HG03442 (cell line): ENCODE data around the gene GSS.

Experiments used
- ATAC-seq: cut with Tn5 transposase; IDR thresholded peaks from one replicate; pipeline ENCODE4 v1.9.1; 2021; ENCODE audit warnings: mild to moderate bottlenecking, moderate library complexity; ENCODE audit not compliant: unreplicated experiment

Gene GSS

DNA sequence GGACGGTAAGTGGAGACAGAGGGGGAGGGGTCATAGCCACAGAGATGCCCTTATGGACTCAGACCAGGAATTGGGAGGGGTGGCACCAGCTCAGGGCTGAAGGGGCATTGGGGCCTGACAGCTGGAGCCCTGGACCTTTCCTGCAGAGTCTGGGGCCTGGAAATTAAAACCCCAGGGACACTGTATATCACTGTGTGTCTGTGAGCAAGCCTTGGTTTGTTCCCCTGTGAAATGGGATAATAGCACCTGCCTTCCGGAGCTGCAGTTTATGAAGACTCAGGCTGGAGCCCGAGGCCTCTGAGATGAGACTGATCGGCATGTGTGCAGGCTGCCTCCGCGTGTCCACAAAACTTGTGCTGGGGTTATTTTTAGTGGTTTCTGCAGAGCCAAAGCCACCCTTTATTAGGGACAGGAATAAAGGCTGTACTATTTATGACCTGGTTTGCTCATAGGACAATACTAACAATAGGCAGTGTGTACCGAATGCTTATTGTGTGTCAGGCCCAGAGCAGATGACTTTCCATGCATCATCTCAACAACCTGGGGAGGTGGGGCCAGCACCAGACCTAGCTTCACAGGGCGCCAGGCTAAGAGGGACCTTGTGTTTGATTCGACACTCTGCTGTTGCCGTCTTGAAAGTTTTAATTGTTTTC lies 22.6 kb upstream of the GSS start:
- ATAC-seq, result no peak

DNA sequence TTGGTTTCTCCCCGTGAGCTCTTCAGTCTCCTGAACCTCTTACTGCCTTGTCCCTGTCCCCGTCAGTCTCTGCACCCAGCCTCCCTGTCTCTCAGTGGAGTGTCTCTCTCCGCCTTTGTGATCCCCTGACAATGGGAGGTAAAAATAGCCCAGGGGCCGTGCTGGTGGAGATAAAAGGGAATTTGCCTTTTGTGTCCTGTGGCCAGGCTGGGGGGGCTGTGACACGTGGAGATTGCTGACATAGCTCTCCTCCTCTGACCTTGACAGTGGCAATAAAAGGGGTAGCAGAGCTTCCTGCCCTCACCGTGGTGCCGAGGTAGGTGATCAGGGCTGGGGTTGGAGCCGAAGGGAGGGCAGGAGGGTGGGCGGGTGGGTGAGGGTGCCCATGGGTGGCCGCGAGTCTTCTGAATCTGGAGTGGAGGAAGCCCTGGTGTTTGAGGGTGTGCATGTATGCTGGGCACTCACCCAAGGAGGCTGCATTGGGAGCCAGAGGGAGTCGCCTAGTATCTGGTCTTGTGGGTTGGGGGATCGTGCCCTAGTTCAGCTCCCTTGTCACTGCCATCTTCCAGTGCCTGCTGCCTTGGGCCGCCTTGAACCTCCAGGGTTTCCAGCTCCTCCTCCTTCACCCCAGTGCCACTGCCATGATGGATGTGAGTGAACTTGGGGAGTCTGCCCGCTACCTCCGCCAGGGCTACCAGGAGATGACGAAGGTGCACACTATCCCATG lies 21.9 kb upstream of the GSS start:
- ATAC-seq, result no peak

DNA sequence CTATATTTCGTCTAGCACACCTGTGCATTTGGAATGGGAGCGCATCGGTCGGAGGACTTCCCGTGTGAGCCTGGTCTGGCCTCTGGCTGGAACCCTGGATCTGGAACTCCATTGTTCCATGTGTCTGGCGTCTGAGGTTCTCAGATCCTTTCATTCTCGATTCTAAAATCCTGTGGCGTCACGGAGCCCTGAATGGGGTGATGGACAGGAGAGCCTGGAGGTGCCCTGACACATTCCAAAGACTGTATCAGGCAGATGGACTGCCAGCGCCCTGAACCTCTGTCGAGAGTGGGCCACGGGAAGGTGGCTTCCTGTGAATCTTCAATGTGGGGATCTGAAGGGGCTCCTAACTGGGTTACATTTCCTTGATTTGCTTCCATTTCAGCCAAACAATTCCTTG lies 20.7 kb upstream of the GSS start:
- ATAC-seq, result no peak

DNA sequence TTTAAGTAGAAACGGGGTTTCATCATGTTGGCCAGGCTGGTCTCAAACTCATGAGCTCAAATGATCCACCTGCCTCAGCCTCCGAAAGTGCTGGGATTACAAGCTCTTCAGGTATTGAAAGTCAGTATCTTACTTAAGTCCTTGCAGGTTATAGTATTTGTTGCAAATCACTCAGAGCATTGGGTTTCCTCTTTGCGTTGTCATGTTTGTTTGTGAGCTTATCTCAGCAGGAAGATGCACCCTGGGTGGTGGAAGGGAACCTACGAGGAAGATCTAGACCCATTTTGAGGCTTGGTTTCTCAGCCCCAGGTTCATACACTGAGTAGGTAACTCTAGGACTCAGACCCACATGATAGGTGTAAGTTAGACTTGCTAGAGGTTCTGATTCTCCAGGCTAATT lies 18.6 kb upstream of the GSS start:
- no peak for ATAC-seq

DNA sequence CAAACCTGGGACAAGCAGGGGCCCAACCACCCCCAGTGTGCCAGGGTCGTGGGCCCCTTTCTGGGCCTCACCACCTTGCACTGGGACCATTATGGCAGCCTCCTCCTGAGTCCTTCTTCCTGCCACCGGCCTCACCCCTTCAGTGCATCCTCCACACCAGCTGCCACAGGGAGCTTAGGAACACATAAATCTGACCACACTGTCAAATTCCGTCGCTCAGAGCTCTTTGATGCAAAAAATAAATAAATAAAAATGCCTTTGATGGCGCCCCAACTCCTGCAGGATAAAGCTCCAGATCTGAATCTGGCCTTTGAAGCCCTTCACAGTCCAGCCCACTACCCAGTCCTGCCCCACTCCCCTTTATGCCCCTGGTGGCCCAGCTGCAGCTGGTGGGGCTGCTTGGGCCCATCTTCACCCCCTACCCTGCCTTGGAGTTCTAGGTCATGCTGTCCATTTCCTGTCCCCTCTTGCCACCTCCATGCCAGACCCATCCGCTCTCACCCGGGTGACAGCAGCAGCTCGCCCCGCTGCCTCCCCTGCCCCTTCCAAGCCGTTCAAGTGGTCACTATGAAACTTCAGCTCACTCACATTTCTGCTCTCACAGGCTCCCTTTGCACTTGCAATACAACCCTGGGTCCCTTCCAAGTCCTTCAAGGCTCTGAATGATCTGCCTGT lies 16.1 kb upstream of the GSS start:
- ATAC-seq, result no peak

DNA sequence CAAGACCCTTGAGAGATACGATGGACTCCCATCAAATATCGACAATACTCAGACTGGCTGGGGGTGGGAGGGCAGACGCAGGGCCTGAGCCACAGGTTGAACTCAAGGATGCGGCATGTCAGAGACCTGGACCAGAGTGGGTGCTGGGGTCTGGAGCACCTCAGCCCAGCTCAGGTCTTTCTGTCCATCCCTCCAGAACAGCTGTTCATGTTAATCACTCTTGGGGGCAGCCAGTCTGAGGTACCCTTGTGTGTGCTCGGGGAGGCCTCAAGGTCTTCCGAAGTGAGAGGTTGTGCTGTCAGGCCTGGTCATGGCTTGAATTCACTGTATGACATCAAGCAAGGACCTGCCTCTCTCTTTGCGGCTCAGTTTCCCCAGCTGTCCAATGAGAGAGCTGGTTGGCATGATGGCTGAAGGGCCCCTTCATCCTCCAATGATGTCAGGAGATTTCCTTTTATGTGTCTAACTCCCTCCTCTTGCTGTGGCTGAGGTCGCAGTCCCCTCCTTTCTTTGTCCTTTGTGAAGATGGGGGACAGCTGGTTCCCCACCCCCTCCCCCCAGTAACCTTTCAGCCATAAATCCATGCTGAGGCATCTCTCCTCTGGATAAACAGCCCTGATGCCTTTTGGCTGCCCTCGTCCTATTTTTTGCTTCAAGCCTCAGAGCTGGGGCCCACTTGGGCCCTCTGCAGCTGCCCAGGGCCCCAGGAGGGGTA lies 15.4 kb upstream of the GSS start:
- ATAC-seq, result no peak

DNA sequence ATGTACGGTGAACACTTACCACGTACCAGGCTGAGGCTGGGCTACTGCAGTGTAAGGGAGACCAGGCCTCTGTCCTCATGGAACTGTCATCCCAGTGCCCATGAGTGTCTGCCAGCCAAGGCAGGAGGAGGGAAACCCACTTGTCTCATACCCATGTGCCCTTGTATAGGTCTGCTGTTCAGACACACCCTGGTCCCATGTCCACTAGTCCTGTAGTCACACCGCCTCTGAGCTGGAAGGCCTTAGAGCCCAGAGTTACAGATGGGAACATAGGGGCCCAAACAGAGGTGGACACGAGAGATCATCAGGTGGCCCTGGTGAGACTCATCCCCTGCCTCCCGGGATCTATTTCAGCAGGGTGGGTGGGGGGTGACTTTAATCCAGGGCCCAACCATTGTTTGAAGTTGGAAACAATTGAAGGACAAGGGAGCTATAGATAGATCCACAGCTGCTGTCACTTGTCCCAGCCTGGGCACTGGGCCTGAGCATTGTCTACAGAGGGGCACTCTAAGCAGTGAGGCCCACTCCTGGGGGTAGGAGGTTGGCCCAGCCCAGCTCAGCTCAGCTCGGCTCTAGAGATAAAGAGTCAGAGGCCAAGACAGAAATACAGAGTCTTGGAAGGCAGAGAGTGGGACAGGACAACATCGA lies 14.7 kb upstream of the GSS start:
- ATAC-seq, result no peak

DNA sequence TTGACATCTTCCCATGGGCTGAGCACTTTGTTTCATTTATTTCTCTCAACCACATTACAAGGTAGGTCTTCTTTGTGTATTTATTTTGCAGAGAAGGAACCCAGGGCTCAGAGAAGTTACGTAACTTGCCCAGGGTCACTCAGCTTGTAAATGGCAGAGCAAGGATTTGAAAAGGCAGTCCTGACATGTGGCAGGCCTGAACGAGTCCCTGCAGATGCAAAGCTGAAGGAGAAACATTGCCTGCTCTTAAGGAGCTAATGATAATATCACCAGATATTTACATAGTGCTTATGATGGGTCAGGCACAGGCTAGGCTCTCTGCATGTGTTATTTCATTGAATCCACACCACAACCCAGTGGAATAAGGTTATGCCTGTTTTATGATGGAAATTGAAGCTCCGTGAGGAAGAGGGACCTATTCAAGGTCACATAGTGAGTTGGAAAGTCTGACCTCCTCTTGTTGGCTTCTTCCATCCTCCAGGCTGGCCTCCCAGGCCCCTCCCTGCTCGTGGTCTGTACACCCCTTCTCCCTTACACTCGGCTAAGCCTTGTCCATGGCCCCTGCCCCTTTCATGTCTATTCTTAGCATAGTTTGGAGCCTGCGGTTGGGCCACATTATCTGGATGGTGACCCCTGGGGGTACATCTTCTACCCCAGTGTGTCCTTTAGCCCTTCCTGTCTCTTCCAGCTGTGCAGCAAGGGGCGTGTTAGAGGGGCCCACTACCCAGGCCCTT lies 12.6 kb upstream of the GSS start:
- ATAC-seq, result no peak

DNA sequence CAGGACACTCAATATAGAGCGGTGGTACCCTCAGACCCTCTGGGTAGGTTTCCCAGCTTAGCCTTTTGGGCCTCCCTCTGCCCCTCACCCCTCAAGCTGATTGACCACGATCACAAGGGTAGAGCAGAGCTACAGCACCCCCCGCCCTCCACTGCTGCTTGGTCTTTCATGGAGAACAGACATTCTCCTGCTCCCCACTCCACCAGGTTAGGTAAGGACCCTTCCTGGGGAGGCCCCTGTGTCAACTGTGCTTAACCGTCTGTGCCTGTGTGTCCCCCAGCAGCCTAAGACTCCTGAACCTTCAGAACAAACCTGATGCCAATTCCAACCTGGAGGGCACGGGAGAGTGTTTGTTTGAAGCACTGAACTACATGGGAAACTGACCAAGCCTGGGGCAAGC lies 11.8 kb upstream of the GSS start:
- no peak for ATAC-seq

DNA sequence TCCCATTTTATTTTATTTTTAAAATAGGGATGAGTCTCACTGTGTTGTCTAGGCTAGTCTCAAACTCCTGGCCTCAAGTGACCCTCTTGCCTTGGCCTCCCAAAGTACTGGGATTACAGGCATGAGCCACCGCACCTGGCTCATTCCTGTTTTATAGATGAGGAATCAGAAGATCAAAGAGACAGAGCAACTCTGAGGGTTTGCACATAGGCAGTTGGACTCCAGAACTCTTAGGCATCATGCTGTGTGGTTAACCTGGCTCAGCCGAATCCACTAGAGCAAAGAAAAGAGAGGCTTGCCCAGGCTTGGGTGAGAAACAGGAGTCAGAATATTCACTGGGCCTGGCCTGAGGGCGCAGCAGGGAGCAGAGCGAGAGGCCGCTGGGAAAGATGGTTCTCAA lies 9.4 kb upstream of the GSS start:
- ATAC-seq, result no peak

DNA sequence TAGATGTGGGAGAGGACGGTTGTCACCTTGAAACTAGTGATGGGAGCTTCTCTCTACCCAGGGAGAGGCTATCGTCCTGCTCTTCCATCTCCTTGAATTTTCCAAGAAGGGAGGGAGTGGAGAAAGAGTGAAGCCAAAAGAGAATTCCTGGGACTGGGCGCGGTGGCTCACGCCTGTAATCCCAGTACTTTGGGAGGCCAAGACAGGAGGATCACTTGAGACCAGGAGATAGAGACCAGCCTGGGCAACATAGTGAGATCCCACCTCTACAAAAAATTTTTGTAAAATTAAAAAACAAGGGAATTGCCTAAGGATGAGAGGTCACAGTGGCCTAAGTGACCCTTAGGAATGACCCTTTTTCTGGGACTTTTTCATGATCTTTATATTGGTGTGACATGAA lies 8.9 kb upstream of the GSS start:
- ATAC-seq, result no peak

DNA sequence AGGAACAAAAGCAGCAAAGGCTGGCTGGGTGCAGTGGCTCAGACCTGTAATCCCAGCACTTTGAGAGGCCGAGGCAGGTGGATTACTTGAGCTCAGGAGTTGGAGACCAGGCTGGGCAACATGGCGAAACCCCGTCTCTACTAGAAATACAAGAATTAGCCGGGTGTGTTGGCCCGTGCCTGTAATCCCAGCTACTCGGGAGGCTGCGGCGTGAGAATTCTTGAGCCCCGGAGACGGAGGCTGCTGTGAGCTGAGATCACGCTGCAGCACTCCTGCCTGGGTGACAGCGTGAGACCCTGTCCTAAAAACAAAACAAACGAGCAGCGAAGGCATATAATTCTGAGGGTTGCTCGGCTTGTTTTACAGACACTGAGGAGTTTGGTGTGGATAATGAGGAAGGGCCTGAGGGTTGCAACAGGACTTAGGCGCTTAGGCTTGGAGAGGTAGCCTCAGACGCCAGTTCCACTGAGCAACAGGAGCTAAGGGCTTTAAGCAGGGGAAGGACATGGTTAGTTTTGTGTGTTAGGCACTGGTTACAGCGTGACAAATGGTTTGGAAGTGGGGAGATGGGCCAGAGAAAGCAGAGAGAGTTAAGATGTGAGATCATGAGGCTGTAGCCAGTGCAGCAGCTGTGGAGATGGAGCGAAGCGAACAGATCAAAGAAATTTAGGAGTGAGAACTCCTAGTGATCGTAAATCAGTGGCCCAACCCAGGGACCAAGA lies 1.3 kb upstream of the GSS start:
- ATAC-seq, result no peak

DNA sequence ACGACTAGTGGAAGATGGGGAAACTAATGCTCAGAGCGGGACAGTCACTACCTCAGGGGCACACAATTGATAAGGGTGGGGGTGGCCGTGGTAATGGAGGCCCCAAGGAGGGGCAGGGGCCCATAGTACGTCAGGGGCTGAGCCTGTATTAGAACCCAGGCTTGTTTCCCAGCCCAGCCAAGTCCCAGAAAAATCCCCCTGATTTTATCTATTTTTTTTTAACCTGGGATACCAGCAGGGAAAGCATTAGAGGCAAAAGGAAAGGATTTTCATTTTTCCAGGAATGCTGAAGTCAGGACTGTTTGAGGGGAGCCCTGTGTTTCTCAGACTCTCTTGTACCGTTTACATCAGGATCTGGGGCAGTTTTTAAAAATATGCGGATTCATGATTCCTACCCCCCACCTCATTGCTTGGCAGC lies 444 bp upstream of the GSS start:
- ATAC-seq, result no peak

DNA sequence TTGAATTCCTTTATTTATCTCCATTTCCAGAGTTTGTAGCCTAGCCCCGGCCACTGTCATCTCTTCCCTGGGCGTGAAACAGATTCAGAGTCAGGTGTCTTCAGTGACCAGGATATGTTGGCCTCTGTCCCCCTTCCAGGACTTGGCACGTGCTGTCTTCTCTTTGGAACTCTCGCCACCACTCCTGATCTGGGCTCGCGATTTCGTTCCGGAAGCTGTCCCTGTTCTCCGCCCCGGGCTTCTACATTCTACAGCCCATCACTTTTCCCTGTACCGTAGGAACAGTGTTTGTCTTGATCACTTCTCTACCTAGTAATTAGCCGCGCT lies 739 bp downstream of the GSS start:
- no peak for ATAC-seq

DNA sequence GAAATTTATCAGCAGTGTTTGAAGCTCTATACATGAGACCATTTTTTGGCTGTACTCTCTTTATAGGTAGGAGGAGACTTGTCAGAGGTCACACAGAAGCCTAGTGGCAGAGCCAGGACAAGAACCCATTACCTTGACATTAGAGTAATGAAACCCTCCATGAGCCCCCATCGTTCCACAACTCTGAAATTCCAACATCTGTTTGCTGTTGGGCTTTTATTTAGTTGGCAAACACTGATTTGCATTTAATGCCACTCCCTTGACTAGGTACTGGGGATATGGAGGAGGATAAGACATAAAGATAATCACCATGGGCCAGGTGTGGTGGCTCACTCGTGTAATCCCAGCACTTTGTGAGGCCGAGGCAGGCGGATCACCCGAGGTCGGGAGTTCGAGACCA lies 1.6 kb downstream of the GSS start:
- ATAC-seq, result no peak

DNA sequence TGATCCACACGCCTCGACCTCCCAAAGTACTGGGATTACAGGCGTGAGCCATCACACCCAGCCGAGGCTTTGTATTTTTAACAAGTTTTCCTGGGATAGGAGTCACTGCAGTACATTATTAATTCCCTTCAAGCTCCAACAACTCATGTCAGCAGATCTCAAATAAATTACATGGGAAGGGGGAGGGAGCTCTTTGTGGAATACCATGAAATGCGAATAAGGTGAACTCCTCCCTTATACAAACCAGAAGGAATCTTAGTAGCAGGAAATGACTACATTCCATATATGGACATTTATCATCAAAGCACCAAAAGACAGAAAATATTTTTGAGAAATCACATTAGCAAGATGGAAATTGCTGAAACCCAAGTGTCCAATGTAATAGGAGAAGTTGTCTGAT lies 2.9 kb downstream of the GSS start:
- ATAC-seq, result no peak

DNA sequence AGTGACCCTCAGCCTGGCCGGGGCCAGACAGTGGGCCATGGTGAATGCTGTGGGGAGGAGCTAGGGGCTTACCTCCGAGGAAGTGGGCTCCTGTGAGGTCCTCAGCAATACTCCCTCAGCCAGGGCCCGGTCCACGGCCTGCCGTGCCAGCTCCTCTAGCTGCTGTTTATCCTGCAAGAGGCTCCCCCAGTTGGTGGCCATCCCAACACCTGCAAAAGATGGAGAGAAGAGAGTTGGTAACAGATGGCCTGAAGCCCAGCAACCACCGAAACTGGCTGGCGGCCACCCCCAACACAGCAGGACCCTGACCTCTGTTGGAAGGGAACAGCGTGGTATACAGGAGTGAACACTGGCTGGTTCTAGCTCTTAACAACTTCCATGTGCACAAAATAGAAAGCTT lies 4.0 kb downstream of the GSS start:
- no peak for ATAC-seq

DNA sequence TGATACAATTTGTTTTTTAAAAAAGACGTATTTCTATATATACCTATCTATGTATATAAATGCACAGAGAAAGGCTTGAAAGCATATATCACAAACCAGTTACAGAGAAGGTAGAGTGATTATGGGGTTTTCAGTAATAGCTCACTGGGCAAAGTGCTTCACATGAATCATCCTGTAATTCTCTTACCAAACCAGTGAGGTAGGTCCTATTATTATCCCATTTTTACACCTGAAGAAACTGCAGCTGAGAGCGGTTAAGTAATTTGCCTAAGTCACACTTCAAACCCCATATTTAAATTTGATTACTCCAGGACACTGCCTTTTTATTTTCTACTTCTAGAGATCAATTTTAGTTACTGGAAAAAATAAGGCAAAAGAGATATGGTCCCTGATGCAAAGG lies 4.4 kb downstream of the GSS start:
- ATAC-seq, result no peak

DNA sequence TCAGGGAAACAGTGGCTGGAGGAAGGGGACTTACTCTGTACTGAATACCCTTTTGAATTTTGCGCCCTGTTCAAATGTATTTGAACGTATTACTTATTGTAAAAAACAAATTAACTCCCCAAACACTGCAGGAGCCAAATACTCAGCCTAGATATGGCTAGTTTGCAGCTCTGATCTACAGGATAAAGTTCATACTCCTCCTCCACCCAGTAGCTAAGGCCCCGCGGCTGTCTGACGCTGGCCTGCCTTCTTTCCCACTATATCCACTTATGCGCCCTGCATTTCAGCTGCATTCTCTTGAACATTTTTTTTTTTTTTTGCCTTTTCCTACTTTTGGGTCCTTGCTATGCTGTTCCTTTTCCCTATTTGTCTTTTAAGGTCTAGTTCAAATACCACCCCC lies 6.5 kb downstream of the GSS start:
- no peak for ATAC-seq

DNA sequence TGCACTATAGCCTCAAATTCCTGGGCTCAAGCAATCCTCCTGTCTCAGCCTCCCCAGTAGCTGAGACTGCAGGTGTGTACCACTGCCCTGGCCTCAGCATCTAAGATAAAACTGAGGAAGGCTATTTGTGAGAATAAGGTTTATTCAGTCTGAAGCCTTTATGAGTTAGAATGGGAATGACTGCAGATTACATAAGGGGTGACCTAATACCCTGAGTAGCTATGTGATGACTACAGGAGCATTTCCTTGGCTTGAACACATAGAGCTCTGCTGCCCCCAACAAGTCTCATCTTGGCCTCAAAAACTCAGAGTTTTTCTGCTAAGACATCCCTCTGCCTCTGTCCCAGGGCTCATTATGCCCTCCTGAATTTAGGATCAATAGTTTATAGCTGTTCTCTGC lies 7.6 kb downstream of the GSS start:
- no peak for ATAC-seq
